Measurements from ENCODE around the gene RFX1. TPM values are rescaled to one million over a fixed set of nuclear protein-coding genes. Genes with fewer than 3 reads are reported as not detected.
A peak's percentile ranks its signal among the peaks of the same experiment; 100 is the strongest.

RFX1 gene
- total and polyA plus RNA-seq, 9 of the 15 experiments (the other 6 are each of a cell fraction or from before 2014, with no cell fraction given), result 0.14 to 19.3 (median 1.2) TPM

GRCh38 chr19:14006766-14007562 lies 844 bp upstream of the RFX1 start (continued):
- TF ChIP-seq STAT5A (IDR thresholded peaks at IDR 0.05; ENCODE audit: borderline replicate concordance, low read length), result peak; percentile 87
- peak; percentile 92 to 95 for TF ChIP-seq TRIM24 (IDR thresholded peaks at IDR 0.05)
- TF ChIP-seq PATZ1 (CRISPR knock-in tag; IDR thresholded peaks at IDR 0.05; ENCODE audit: borderline replicate concordance), result no peak
- no peak for TF ChIP-seq PPARD (CRISPR knock-in tag; IDR thresholded peaks at IDR 0.05)
- TF ChIP-seq ZBTB11 (CRISPR knock-in tag; IDR thresholded peaks at IDR 0.05), result peak in 2 of 3 experiments; percentile 54 to 86; a peak in 3 of 6 replicates
- TF ChIP-seq RBM25 (IDR thresholded peaks at IDR 0.05; ENCODE audit: low read depth, low read length, severe bottlenecking), result no peak
- 0 out of 2 replicates have a peak, but pooled peaks have one; percentile 12 for TF ChIP-seq CGGBP1 (CRISPR knock-in tag; IDR thresholded peaks at IDR 0.05)
- TF ChIP-seq PHF20 (IDR thresholded peaks at IDR 0.05; ENCODE audit: partially characterized antibody), result peak; percentile 75
- TF ChIP-seq SP2 (IDR thresholded peaks at IDR 0.05; ENCODE audit: extremely low read depth, low read depth, low read length, poor library complexity, severe bottlenecking), result no peak
- TF ChIP-seq ZNF398 (CRISPR knock-in tag; IDR thresholded peaks at IDR 0.05), result no peak
- no peak for TF ChIP-seq HNRNPLL (IDR thresholded peaks at IDR 0.05; ENCODE audit: low read depth, low read length, poor library complexity, severe bottlenecking)
- TF ChIP-seq EP400 (IDR thresholded peaks at IDR 0.05), result peak; percentile 90
- TF ChIP-seq TFE3 (CRISPR knock-in tag; IDR thresholded peaks at IDR 0.05), result no peak
- TF ChIP-seq ZSCAN29 (IDR thresholded peaks at IDR 0.05), result peak; percentile 73
- TF ChIP-seq NFIX (CRISPR knock-in tag; IDR thresholded peaks at IDR 0.05; ENCODE audit: low read depth), result no peak
- TF ChIP-seq CBFA2T2 (conservative IDR thresholded peaks at IDR 0.05), result peak; percentile 96
- TF ChIP-seq TEAD4 (IDR thresholded peaks at IDR 0.05; ENCODE audit: low read length), result peak; percentile 96
- TF ChIP-seq TEAD4 (CRISPR knock-in tag; IDR thresholded peaks at IDR 0.05; ENCODE audit: borderline replicate concordance), result no peak
